Sigmoid colon (tissue), 7 donors: Measurements from ENCODE around the gene ADGRF4. TPM values are rescaled to one million over a fixed set of nuclear protein-coding genes. Genes with fewer than 3 reads are reported as not detected.

Experiments used
- DNase-seq: peaks from one replicate; pipeline ENCODE4 v3.0.0-alpha.2; 2019
- H3K27ac ChIP-seq, 4 donors: fragments of 200-600 bp; sonication (generic); one replicate each; pipeline ENCODE4 v1.5.1; 2016 to 2019; ENCODE audit warnings: mild to moderate bottlenecking in 1 of 4
- H3K27me3 ChIP-seq, 3 donors: fragments of 200-600 bp; sonication (generic); one replicate each; pipeline ENCODE4 v1.5.1; 2019; ENCODE audit warnings: mild to moderate bottlenecking in 1 of 3
- H3K36me3 ChIP-seq, 4 donors: fragments of 200-600 bp; sonication (generic); one replicate each; pipeline ENCODE4 v1.5.1; 2016 to 2019
- H3K4me1 ChIP-seq, 4 donors: fragments of 200-600 bp; sonication (generic); one replicate each; pipeline ENCODE4 v1.5.1; 2017 to 2019
- H3K4me3 ChIP-seq, 4 donors: fragments of 200-600 bp; sonication (generic); one replicate each; pipeline ENCODE4 v1.5.1; 2017 to 2019; ENCODE audit warnings: mild to moderate bottlenecking in 2 of 4, moderate library complexity in 1 of 4
- H3K9me3 ChIP-seq, 4 donors: fragments of 200-600 bp in 3 of 4; sonication (generic) in 3 of 4; one replicate each; pipeline versions ENCODE4 v1.5.1 to v1.6.1; 2013 to 2019
- EP300 ChIP-seq, 4 donors: sonication (generic); formaldehyde crosslinking; IDR thresholded peaks; one replicate each; pipeline ENCODE4 v1.6.1; 2017; ENCODE audit warnings: antibody characterized with exemption in 4 of 4
- POLR2A ChIP-seq, 2 donors: fragments of 450-650 bp; IDR thresholded peaks; one replicate each; pipeline ENCODE4 v1.6.1; 2016; ENCODE audit warnings: antibody characterized with exemption in 2 of 2, mild to moderate bottlenecking in 2 of 2, moderate library complexity in 2 of 2
- POLR2AphosphoS5 ChIP-seq, 4 donors: sonication (generic); formaldehyde crosslinking; IDR thresholded peaks; one replicate each; pipeline ENCODE4 v1.6.1; 2017; ENCODE audit warnings: antibody characterized with exemption in 4 of 4
- WGBS, 2 donors: extraction: QIAGEN DNeasy Blood & Tissue Kit; methylation state at CpG; one replicate each; pipeline ENCODE4 v1.1.7; 2013; 5-methylcytosine and 5-hydroxymethylcytosine counted together
- intact Hi-C: fragments of 100-400 bp; cut with DNase I; formaldehyde crosslinking; loops from one replicate; pipeline ENCODE4 v1.15.1; 2023
- polyA plus RNA-seq, 3 donors: library from polyadenylated mRNA; stranded (reverse); fragments of 200-250 nt; gene quantifications; one replicate each; pipeline ENCODE4 v1.2.3, GENCODE V29; 2013
- total RNA-seq, 4 donors: library from RNA; depleted of rRNA; stranded (reverse); fragments of >200 nt; gene quantifications; one replicate each; pipeline ENCODE4 v1.1.0, GENCODE V29; 2016
- TF ChIP-seq, protein P1 (sequence below), 4 experiments: fragments of 450-650 bp in 3 of 4; fragments of 200-600 bp in 1 of 4; IDR thresholded peaks; one replicate each; pipeline ENCODE4 v1.5.1; 2016 to 2019; ENCODE audit warnings: antibody characterized with exemption in 4 of 4, mild to moderate bottlenecking in 3 of 4, moderate library complexity in 2 of 4
- donor health status: healthy with polysubstance abuse.
- donor health status: Bipolar disorder and iron deficiency.
- donor health status: healthy.

ADGRF4 gene
- total and polyA plus RNA-seq, 7 donors: 0.28 to 1.5 (median 0.83) TPM; not detected in 3

DNA sequence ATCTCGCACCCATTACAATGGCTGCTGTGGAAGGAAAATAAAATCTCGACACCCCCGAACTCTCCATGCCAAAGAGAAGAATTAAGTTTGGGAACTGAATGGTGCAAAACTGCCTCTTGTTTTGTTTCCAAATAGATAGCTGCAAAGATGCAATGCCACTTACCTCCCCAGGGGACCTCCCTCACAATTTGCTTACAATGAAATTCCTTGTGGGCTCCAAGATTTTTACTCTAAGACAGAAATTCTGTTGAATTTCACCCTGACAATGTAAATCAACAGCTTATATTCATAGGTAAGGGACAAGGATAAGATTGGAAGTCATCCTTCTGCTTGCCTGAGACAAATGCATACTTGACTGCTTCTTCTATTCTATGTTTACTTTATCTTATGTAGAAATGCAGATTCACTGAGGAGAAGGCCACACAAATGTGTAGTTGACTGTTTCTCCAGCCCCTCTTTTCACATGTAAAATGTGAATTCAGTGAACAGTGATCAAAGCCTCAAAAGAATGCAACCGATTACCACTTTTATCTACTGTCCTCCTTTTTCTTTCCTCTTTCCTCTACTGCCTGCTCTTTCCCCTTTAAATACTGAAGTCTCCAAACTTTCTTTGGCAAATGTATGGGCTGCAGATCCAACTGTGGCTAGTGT is 36.6 kb downstream of the ADGRF4 start:
- Histone ChIP-seq H3K4me3 (no peak overlapping the region), H3K36me3 (no peaks in the 10 kb centered on the region), H3K4me1 (no peaks in the 10 kb centered on the region), H3K27ac (no peak overlapping the region), H3K9me3 (no peaks in the 10 kb centered on the region), H3K27me3 (no peaks in the 10 kb centered on the region)
- 80 to 91% methylated on average over 4 of the region's 4 CpGs for WGBS, 2 donors
- TF ChIP-seq POLR2AphosphoS5 (IDR thresholded peaks at IDR 0.05): no peak
- TF ChIP-seq, protein P1, sequence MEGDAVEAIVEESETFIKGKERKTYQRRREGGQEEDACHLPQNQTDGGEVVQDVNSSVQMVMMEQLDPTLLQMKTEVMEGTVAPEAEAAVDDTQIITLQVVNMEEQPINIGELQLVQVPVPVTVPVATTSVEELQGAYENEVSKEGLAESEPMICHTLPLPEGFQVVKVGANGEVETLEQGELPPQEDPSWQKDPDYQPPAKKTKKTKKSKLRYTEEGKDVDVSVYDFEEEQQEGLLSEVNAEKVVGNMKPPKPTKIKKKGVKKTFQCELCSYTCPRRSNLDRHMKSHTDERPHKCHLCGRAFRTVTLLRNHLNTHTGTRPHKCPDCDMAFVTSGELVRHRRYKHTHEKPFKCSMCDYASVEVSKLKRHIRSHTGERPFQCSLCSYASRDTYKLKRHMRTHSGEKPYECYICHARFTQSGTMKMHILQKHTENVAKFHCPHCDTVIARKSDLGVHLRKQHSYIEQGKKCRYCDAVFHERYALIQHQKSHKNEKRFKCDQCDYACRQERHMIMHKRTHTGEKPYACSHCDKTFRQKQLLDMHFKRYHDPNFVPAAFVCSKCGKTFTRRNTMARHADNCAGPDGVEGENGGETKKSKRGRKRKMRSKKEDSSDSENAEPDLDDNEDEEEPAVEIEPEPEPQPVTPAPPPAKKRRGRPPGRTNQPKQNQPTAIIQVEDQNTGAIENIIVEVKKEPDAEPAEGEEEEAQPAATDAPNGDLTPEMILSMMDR (IDR thresholded peaks at IDR 0.05): no peak
- no peak for TF ChIP-seq EP300 (IDR thresholded peaks at IDR 0.05)
- TF ChIP-seq POLR2A (IDR thresholded peaks at IDR 0.05): no peak
- intact Hi-C loops: no loop called here
- DNase-seq: no peak

DNA sequence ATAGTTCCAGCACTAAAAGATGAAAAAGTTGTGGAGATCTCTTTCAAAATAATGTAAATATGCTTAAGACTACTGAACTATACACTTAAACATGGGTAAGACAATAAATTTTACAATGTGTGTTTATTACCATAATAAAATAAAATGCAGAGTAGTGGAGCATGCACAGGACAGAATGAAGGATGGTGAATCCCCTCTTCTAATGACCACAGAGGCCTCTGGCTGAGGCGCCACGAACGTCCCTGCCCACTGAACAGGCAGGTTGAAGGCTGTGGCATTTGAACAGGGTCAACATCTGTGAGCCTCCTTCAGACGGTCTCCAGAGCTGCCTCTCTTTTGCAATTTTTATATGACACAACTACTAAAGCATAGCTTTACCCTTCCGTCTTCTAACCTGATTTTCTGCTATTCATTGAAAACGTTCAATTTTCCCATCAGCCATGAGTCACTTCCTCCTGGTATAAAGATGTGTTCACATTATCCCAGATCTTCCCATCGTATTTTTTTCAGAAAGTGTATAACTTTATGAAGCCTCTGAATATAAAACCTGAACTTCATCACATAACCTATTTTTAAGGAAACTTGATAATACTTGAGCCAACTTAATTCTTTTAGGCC is 37.8 kb downstream of the ADGRF4 start:
- Histone ChIP-seq H3K9me3 (no peaks in the 10 kb centered on the region), H3K4me1 (no peaks in the 10 kb centered on the region), H3K4me3 (no peak overlapping the region), H3K27ac (no peak overlapping the region), H3K27me3 (no peaks in the 10 kb centered on the region), H3K36me3 (no peaks in the 10 kb centered on the region)
- TF ChIP-seq POLR2A (IDR thresholded peaks at IDR 0.05) (no peak), EP300 (IDR thresholded peaks at IDR 0.05) (no peak), POLR2AphosphoS5 (IDR thresholded peaks at IDR 0.05) (no peak)
- TF ChIP-seq, protein P1 (IDR thresholded peaks at IDR 0.05): no peak
- no peak for DNase-seq
- 16 to 59% methylated on average over 7 of the region's 7 CpGs for WGBS, 2 donors
- intact Hi-C loops: no loop called here

DNA sequence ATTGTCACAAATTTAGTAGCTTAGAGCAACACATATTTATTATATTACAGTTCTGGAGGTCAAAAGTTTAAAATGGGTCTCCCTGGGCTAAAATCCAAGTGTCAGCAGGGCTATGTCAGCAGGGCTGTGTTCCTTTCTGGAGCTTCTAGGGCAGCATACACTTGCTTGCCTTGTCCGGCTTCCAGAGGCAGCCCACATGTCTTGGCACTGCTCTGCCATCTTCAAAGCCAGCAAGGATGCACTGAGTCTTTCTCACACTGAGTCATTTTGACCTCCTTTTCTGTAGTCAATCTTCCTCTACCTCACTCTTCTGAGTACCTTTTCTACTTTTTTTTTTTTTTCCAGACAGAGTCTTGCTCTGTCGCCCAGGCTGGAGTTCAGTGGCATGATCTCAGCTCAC is 39.0 kb downstream of the ADGRF4 start:
- Histone ChIP-seq H3K4me1 (peaks cover 0 to 7% (median 3%) of the 10 kb centered on the region in 4 donors), H3K36me3 (no peaks in the 10 kb centered on the region), H3K27ac (no peak overlapping the region), H3K4me3 (no peak overlapping the region), H3K27me3 (no peaks in the 10 kb centered on the region), H3K9me3 (no peaks in the 10 kb centered on the region)
- 89 to 92% methylated on average over 2 of the region's 2 CpGs for WGBS, 2 donors
- DNase-seq: no peak
- intact Hi-C loops: no loop called here
- TF ChIP-seq, protein P1 (IDR thresholded peaks at IDR 0.05): no peak
- TF ChIP-seq POLR2A (IDR thresholded peaks at IDR 0.05) (no peak), POLR2AphosphoS5 (IDR thresholded peaks at IDR 0.05) (no peak)

DNA sequence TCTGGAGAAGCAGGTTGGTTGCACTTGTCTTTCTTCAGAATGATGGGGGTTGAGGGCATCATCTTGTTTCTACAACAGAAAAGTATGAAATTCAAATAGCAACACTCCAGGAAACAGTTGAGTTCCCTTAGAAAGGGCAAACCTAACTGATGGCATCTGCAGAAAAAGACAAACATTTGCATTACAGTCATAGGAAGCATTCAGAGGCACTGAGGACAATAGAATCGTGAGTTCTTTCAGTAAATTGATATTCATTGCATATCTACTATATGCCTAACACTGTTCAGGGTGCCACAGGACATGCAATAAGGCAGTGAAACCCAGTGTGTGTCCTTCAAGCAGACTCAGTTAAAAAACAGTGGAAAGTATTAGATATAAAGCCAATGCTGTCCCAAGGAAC is 42.3 kb downstream of the ADGRF4 start:
- H3K4me3 ChIP-seq: no peak overlapping the region
- intact Hi-C loops: no loop called here
- peaks cover 0 to 7% (median 3%) of the 10 kb centered on the region in 4 donors for H3K4me1 ChIP-seq
- H3K36me3 ChIP-seq: no peaks in the 10 kb centered on the region
- H3K27me3 ChIP-seq: no peaks in the 10 kb centered on the region
- no peak for TF ChIP-seq POLR2A (IDR thresholded peaks at IDR 0.05)
- WGBS, 2 donors: 38 to 70% methylated on average over 1 of the region's 1 CpG
- H3K27ac ChIP-seq: no peak overlapping the region
- DNase-seq: no peak
- no peaks in the 10 kb centered on the region for H3K9me3 ChIP-seq

DNA sequence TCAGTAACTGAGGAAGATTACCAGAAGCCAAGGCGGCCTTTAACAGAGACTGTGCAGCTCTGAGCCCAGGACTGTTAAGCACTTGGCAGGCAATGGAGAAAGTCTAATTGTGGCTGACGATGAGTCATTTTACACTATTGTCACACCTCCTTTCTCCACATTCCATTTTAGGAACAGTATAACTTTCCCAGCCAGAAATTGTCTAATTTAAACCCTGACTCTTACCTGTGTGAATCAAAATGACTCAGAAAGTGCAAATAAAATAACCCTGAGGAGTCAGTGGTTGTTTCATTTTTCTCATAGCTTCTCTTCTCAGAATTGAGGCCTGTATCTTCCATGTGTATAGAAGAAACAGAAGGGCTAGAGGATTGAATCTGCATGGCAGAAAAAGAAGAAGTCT is 43.4 kb downstream of the ADGRF4 start:
- no peak overlapping the region for H3K4me3 ChIP-seq
- peak overlapping the region in 1 of 4 donors; percentile 43 for H3K27ac ChIP-seq
- TF ChIP-seq POLR2A (IDR thresholded peaks at IDR 0.05): no peak
- TF ChIP-seq EP300 (IDR thresholded peaks at IDR 0.05): no peak
- TF ChIP-seq POLR2AphosphoS5 (IDR thresholded peaks at IDR 0.05): no peak
- TF ChIP-seq, protein P1 (IDR thresholded peaks at IDR 0.05): no peak

More for the DNA sequence above, 43.4 kb downstream of the ADGRF4 start:
- no peaks in the 10 kb centered on the region for H3K36me3 ChIP-seq
- no peak for DNase-seq
- intact Hi-C loops: no loop called here
- 18 to 59% methylated on average over 2 of the region's 2 CpGs for WGBS, 2 donors
- no peaks in the 10 kb centered on the region for H3K9me3 ChIP-seq
- H3K4me1 ChIP-seq: peaks cover 0 to 7% (median 3%) of the 10 kb centered on the region in 4 donors
- no peaks in the 10 kb centered on the region for H3K27me3 ChIP-seq
